ENCODE measurements around the gene CD82.

- no peak for TF ChIP-seq CTCF (conservative IDR thresholded peaks at IDR 0.05)
- TF ChIP-seq EZH2 (IDR thresholded peaks at IDR 0.05; ENCODE audit: low read depth): no peak
These were observed 46.4 kb downstream of the CD82 start for GRCh38 chr11:44611687-44612434.
